HFF-Myc (cell line): Measurements from ENCODE around the gene CDC42BPA.

Experiments
- DNase-seq: peaks from one replicate; pipeline ENCODE4 v3.0.0-alpha.2; 2011; ENCODE audit warnings: low read depth; ENCODE audit errors: extremely low read depth
- H3K4me3 ChIP-seq: replicated peaks from 2 replicates; pipeline ENCODE4 v1.5.1; 2011; ENCODE audit warnings: low read depth, mild to moderate bottlenecking, control low read depth, low read length
- TF ChIP-seq, protein P1 (sequence below): IDR thresholded peaks from 2 replicates; pipeline ENCODE4 v1.5.1; 2012; ENCODE audit warnings: mild to moderate bottlenecking, low read depth, low read length, control low read depth; ENCODE audit errors: missing control alignments

CDC42BPA gene

DNA sequence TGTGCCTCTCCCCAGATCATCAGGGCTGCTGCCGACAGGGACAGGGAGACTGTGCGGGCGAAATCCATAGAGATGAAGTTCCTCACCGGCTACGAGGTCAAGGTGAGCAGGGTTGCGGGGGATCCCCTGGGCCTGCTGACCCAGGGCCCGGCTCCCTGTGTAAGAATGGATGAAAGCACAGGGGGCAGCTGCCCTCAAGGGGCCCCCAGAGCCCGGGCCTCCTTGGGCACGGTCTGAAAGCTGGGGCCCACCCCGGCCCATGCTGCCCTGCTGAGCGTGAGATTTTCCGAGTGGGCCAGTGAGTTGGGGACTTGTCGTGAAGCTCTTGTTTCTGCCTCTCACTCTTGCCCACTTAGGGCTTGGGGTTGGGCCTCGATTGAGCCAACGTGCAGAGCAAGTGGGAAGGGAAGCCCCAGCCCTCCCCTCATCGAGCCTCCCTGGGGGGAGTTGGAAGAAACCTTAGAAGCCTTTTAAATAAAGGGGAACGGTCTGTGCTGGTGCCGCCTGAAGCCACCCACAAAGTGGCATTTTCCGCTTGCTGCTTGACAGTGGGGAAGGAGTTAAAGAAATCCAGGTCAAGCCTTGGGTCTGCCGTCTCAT lies 333.0 kb downstream of the CDC42BPA start:
- TF ChIP-seq, protein P1, sequence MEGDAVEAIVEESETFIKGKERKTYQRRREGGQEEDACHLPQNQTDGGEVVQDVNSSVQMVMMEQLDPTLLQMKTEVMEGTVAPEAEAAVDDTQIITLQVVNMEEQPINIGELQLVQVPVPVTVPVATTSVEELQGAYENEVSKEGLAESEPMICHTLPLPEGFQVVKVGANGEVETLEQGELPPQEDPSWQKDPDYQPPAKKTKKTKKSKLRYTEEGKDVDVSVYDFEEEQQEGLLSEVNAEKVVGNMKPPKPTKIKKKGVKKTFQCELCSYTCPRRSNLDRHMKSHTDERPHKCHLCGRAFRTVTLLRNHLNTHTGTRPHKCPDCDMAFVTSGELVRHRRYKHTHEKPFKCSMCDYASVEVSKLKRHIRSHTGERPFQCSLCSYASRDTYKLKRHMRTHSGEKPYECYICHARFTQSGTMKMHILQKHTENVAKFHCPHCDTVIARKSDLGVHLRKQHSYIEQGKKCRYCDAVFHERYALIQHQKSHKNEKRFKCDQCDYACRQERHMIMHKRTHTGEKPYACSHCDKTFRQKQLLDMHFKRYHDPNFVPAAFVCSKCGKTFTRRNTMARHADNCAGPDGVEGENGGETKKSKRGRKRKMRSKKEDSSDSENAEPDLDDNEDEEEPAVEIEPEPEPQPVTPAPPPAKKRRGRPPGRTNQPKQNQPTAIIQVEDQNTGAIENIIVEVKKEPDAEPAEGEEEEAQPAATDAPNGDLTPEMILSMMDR: no peak
- no peak for DNase-seq
- no peak overlapping the region for H3K4me3 ChIP-seq

DNA sequence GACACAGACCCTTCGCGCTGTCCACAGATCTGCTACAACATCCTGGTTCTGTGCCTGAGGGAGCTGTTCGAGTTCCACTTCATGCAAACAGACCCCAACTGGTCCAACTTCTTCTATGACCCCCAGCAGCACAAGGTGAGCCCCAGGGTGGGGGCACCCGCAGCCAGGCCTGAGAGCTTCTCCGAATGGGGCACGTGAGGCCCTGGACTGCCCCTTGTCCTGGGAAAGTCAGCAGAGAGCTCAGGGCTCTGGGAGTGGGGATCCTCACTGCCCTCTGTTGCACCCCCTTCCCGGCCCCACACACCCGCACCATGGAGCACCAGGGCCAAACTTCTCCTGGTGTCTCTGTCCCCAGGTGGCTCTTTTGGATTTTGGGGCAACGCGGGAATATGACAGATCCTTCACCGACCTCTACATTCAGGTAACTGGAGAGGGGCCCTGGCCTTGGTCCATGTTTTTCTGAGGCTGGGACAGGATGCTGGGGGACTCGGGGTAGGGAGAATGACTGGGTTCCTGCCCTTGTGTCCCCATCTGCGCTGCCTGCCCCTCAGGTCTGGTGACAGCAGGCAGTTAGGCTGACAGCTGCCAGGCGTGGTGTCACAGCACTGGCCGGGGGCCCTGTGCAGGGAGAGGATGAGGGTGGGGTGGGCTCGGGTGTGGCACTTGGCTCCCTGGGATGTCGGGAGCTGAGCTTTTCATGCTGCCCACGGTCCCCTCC lies 333.6 kb downstream of the CDC42BPA start:
- no peak overlapping the region for H3K4me3 ChIP-seq
- TF ChIP-seq, protein P1: no peak
- no peak for DNase-seq

DNA sequence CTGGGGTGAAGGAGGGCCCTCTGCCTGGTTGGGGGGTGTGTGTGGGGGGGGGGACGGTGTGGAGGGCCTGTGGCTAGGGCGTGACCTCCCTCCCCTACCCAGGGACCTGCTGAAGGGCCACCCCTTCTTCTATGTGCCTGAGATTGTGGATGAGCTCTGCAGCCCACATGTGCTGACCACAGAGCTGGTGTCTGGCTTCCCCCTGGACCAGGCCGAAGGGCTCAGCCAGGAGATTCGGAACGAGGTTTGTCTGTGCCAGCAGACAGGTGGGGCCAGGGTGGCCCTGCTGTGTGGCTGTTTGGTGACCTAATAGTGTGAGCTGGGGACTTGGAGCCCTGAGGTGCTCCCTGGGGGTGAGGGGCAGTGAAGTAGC lies 334.3 kb downstream of the CDC42BPA start:
- TF ChIP-seq, protein P1: no peak
- no peak overlapping the region for H3K4me3 ChIP-seq
- no peak for DNase-seq

DNA sequence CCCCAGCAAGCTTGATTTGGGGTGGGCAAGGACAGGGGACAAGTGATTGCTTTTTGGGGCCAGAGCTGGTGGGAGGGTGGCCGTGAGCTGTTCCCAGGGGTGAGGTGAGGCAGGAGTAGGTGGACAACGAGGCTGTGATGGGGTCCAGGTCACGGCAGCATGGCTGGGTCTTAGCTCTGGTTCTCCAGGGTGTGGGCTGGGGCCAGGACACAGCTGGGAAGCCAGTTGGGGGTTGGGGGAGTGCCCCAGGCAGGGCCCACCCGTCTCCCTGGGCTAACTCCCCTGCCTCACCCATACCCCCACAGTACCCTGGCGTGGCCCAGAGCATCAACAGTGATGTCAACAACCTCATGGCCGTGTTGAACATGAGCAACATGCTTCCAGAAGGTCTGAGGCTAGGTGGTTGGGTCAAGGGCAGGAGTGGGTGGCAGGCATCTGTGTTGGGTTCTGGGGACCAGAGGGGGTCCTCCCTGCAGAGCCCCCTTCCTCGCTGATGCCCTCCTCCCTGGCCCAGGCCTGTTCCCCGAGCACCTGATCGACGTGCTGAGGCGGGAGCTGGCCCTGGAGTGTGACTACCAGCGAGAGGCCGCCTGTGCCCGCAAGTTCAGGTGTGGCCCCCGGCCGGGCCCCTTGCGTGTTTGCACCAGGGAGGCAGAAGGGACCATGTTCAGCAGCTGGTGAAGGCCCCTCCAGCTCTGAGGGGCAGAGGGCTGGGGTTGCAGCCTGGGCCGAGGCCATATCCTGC lies 334.9 kb downstream of the CDC42BPA start:
- TF ChIP-seq, protein P1: no peak
- no peak overlapping the region for H3K4me3 ChIP-seq
- no peak for DNase-seq

DNA sequence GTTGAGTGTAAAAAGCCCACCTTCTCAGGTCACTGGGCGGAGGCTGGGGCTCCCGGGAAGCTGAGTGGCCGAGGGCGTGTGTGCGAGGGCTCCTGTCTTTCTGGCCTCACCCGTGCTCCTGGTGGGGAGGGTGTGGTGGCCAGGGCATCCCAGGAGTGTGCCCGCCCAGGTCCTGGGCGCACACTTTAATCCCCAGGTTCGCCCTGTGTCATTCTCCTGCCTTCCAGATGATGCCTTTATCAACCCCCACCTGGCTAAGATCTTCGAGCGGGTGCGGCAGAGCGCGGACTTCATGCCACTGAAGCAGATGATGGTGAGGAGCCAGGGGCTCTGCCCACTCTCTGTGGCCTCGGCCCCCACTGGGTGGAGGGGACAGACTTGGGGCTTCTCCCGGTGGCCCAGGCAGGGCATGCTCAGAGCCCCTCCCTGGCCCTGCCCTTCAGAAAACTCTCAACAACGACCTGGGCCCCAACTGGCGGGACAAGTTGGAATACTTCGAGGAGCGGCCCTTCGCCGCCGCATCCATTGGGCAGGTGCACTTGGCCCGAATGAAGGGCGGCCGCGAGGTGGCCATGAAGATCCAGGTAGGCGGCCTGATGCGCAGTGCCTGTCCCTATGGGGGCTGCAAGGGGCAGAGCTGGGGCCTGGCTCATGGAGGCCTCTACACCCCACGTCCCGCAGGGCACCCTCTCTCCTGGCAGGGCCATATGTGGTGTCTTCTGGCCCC lies 335.7 kb downstream of the CDC42BPA start:
- H3K4me3 ChIP-seq: no peak overlapping the region
- TF ChIP-seq, protein P1: no peak
- DNase-seq: no peak

DNA sequence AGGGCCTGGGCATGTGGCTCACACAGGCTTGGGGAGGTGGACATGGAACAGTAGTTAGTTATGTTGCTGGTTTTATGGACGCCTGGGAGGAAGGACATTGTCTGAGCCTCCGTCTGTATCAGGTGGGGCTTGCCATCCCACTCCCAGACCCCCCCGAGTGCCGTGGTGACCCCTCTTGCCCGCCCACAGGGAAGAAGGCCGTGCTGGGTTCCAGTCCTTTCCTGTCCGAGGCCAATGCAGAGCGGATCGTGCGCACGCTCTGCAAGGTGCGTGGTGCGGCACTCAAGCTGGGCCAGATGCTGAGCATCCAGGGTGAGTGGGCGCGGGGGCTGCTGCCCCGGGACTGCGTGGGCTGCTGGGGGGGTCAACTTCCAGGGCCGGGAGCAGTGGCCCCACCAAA lies 336.5 kb downstream of the CDC42BPA start:
- DNase-seq: no peak
- TF ChIP-seq, protein P1: no peak
- no peak overlapping the region for H3K4me3 ChIP-seq
